Measurements from ENCODE around the gene JCHAIN.
"Not testable (repeated sequence)": the region's sequence is repeated elsewhere in the genome, so short reads cannot be mapped to it uniquely, and the experiment has no call there.

JCHAIN gene

GRCh38 chr4:70666369-70666768, at the start of gene JCHAIN:
JCHAIN (minus strand) TSS chr4:70666508; CDS start chr4:70666490, 18 bp downstream.
- no peak for DNase-seq (ENCODE audit: low read depth)

- DNase-seq (ENCODE audit: low read depth) = no peak
Observed at GRCh38 chr4:70715097-70715496, 48.8 kb upstream of the JCHAIN start.

- DNase-seq (ENCODE audit: low read depth) = no peak
Observed at GRCh38 chr4:70714079-70714887, 48.0 kb upstream of the JCHAIN start.

- no peak for DNase-seq (ENCODE audit: low read depth)
Observed at GRCh38 chr4:70713453-70714078, 47.3 kb upstream of the JCHAIN start.

GRCh38 chr4:70712604-70713452, 46.5 kb upstream of the JCHAIN start:
- no peak for DNase-seq (ENCODE audit: low read depth)

- no peak for DNase-seq (ENCODE audit: low read depth)
Observed at GRCh38 chr4:70712150-70712549, 45.8 kb upstream of the JCHAIN start.

GRCh38 chr4:70711599-70711998, 45.3 kb upstream of the JCHAIN start:
- DNase-seq (ENCODE audit: low read depth) = no peak

- DNase-seq (ENCODE audit: low read depth) = no peak
Observed at GRCh38 chr4:70709611-70710205, 43.4 kb upstream of the JCHAIN start.

GRCh38 chr4:70706516-70706915, 40.2 kb upstream of the JCHAIN start:
- DNase-seq (ENCODE audit: low read depth) = no peak

- no peak for DNase-seq (ENCODE audit: low read depth)
Observed at GRCh38 chr4:70706044-70706461, 39.7 kb upstream of the JCHAIN start.

- DNase-seq (ENCODE audit: low read depth) = peak; percentile 53
Observed at GRCh38 chr4:70705183-70706043, 39.1 kb upstream of the JCHAIN start.

GRCh38 chr4:70704931-70705182, 38.5 kb upstream of the JCHAIN start:
- DNase-seq (ENCODE audit: low read depth) = no peak

GRCh38 chr4:70704215-70704930, 38.1 kb upstream of the JCHAIN start:
- no peak for DNase-seq (ENCODE audit: low read depth)

GRCh38 chr4:70703619-70704214, 37.4 kb upstream of the JCHAIN start:
- DNase-seq (ENCODE audit: low read depth) = no peak

- not testable (repeated sequence) for DNase-seq (ENCODE audit: low read depth)
Observed at GRCh38 chr4:70702592-70702991, 36.3 kb upstream of the JCHAIN start.

- no peak for DNase-seq (ENCODE audit: low read depth)
Observed at GRCh38 chr4:70701271-70701670, 35.0 kb upstream of the JCHAIN start.

- DNase-seq (ENCODE audit: low read depth) = no peak
Observed at GRCh38 chr4:70700712-70701111, 34.4 kb upstream of the JCHAIN start.

- DNase-seq (ENCODE audit: low read depth) = not testable (repeated sequence)
Observed at GRCh38 chr4:70698435-70698834, 32.1 kb upstream of the JCHAIN start.

GRCh38 chr4:70694633-70695032, 28.3 kb upstream of the JCHAIN start:
- not testable (repeated sequence) for DNase-seq (ENCODE audit: low read depth)

- DNase-seq (ENCODE audit: low read depth) = no peak
Observed at GRCh38 chr4:70691661-70692060, 25.4 kb upstream of the JCHAIN start.

Data from stimulated activated CD8-positive, alpha-beta memory T cell treated with anti-CD3 and anti-CD28 coated beads, Interleukin-15, amount 100 ng/mL, for 24 hours (primary cell).